Choroid plexus epithelial cell (primary cell): ENCODE measurements around the gene ARHGEF39.

Source experiments
- DNase-seq: peaks from one replicate; pipeline ENCODE4 v3.0.0-alpha.2; 2010; ENCODE audit warnings: low read depth
- H3K4me3 ChIP-seq: 2 replicates; pipeline ENCODE4 v1.5.1; 2011; ENCODE audit warnings: low read depth, mild to moderate bottlenecking, control low read depth, low read length, moderate library complexity
- TF ChIP-seq, protein P1 (sequence below): conservative IDR thresholded peaks from 2 replicates; pipeline ENCODE4 v1.5.1; 2011; ENCODE audit warnings: low read depth, mild to moderate bottlenecking, control low read depth, inconsistent platforms, low read length, moderate library complexity

Gene ARHGEF39

DNA sequence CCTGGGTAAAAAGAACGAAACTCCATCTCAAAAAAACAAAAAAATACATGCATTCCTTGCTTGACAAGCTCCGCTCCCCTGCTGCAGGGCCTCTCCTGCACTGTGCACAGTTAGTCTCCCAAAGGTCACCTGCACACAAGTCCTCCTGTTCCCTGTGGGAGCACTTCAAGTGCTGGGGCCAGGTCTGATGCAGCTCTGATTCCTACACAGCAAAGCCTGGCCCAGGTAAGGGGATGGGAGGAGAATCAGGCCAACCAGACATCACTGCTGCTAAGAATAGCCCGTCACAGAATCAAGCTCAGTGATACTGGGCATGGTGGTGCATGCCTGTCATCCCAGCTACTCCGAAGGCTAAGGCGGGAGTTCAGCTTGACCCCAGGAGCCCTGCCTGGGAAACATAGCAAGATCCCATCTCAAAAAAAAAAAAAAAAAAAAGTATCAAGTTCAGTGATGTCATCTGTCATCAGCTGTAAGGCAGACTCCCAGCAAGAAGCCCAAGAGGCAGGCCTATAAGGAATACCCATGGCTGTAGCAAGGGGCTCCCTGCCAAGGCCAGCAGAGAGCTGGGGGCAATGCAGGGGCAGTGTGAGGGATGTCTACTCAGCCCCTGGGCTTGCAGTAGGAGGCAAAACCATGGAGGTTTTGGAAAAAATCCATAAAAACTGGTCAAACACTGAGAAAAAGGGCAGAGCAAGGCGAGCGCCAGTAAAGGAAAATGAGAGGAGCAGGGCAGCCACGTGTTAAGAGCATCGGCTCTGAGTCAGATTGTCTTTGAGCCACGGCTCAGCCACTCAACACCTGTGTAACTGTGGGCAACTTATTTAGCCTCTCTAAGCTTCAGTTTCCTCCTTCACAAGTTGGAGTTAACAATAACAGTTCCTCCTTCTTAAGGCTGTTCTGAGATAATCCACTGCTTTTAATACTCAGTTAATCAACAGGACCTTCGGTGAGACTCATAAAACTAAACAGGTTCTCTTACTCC lies 21.5 kb upstream of the ARHGEF39 start:
- peak overlapping the region; percentile 2 for H3K4me3 ChIP-seq
- TF ChIP-seq, protein P1, sequence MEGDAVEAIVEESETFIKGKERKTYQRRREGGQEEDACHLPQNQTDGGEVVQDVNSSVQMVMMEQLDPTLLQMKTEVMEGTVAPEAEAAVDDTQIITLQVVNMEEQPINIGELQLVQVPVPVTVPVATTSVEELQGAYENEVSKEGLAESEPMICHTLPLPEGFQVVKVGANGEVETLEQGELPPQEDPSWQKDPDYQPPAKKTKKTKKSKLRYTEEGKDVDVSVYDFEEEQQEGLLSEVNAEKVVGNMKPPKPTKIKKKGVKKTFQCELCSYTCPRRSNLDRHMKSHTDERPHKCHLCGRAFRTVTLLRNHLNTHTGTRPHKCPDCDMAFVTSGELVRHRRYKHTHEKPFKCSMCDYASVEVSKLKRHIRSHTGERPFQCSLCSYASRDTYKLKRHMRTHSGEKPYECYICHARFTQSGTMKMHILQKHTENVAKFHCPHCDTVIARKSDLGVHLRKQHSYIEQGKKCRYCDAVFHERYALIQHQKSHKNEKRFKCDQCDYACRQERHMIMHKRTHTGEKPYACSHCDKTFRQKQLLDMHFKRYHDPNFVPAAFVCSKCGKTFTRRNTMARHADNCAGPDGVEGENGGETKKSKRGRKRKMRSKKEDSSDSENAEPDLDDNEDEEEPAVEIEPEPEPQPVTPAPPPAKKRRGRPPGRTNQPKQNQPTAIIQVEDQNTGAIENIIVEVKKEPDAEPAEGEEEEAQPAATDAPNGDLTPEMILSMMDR = no peak
- DNase-seq = peak; percentile 70

GRCh38 chr9:35685506-35685905 lies 20.5 kb upstream of the ARHGEF39 start:
- DNase-seq = no peak
- TF ChIP-seq, protein P1 = no peak
- no peak overlapping the region for H3K4me3 ChIP-seq

DNA sequence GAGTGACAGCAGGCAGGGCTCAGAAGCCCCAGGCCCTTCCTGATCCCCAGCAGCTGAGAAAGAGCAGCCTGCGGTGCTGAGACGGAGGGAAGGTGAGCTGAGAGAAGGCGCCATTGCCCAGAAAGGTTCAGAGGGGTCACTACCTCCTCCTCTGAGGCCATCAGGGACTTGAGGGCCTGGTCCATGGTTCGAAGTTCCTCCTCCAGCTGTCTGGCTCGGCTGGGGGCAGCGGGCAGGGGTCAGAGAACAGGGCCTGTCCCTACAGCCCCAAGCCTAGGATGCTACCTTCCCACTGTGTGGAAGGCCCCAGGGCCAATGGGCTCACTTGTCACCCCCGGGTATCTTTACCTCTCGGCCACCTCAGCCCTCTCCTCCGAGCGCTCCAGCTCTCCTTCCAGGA lies 19.9 kb upstream of the ARHGEF39 start:
- TF ChIP-seq, protein P1 = no peak
- no peak for DNase-seq
- no peak overlapping the region for H3K4me3 ChIP-seq

DNA sequence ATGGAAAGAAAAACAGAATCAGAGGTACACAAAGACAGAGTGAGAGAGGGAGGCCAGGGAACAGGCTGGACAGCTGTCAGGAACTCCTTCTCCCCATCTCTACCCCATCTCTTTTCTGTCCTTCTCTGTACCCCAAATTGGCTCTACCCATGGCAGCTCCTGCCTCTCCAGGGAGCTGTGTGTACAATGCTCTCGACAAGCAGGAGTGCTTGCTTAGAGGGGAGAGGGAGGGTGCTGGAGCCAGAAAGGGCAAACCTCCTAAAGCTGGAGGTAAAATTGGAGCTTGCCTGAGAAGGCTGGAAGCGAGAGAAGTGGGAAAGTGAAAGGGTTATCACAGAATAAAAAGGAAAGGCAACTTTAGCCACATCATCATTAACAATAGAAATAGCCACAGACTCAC lies 18.3 kb upstream of the ARHGEF39 start:
- TF ChIP-seq, protein P1 = no peak
- DNase-seq = no peak
- no peak overlapping the region for H3K4me3 ChIP-seq

GRCh38 chr9:35682520-35683315 lies 17.7 kb upstream of the ARHGEF39 start:
- DNase-seq = no peak
- no peak overlapping the region for H3K4me3 ChIP-seq
- TF ChIP-seq, protein P1 = no peak

DNA sequence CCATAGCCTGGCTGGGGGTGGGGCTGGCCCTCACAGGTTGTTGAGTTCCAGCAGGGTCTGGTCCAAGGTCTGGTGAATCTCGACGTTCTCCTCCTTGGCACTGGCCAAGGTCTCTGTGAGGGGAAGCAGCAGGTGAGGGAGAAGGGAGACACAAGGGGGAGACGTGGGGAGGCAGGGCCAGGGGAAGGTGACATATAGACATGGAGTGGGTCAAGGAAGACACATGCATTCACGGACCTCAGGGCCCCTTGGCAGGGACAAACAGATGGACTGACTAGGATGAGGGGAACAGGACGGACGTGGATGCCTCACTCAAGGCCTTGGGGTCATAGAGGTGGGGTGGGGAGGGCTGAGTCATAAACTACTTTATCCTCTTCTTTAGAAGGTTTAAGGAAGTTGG lies 17.1 kb upstream of the ARHGEF39 start:
- TF ChIP-seq, protein P1 = no peak
- no peak for DNase-seq
- H3K4me3 ChIP-seq = no peak overlapping the region
